ENCODE data around the gene CSNK1G1. TPM values are rescaled to one million over a fixed set of nuclear protein-coding genes. Genes with fewer than 3 reads are reported as not detected.

The CSNK1G1 gene
- total and polyA plus RNA-seq, 2 of the 4 experiments (the other 2 are of a cell fraction): 7.4 to 29.4 TPM

DNA sequence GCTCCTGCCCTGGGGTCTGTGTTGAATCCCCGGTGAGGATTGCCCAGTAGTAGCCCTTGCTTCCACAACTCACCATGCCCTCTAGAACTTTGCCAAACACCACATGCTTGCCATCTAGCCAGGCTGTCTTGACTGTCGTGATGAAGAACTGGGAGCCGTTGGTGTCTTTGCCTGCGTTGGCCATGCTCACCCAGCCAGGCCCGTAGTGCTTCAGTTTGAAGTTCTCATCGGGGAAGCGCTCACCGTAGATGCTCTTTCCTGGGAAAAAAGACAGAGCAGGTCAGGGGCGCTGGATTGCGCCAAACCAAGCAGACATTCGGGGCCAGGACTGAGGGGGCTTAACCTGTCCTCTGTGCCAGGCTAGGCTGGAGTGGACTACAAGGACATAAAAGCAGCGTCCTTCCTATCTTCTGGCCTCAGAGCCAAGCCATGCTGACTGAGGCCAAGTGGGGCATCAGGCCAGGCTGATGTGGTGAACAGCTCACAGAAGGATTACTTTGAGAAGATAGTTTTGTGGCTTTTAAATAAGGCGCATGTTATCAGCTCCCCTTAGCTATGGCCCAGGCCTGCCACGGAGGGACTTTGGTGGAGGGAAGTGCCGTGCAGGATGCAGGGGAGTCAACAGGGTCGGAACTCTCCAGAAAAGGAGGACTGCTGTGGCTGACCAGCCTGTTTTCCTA, 199.2 kb downstream of the CSNK1G1 start:
- Histone ChIP-seq H3K79me1 (ENCODE audit: low read depth in 1 of 2, low read length in 2 of 2) (peaks cover 27 to 36% of the 10 kb centered on the region in 2 experiments), H3K4me2 (ENCODE audit: low read depth, low read length) (no peak overlapping the region), H3K9ac (ENCODE audit: low read depth, low read length) (no peak overlapping the region), H3K9me3 (ENCODE audit: control insufficient read depth, insufficient read depth, low read length) (no peaks in the 10 kb centered on the region), H3K23ac (ENCODE audit: low read depth, low read length) (no peak overlapping the region), H3K56ac (ENCODE audit: extremely low read depth, insufficient read depth, low read length) (no peak overlapping the region), H3K27ac (ENCODE audit: insufficient read depth, low read length) (no peak overlapping the region), H2AFZ (replicated peaks; ENCODE audit: low read length, poor library complexity) (no peak overlapping the region), H3K4ac (ENCODE audit: low read depth, low read length) (no peak overlapping the region), H2AK9ac (replicated peaks; ENCODE audit: low read depth, low read length, poor library complexity) (no peak overlapping the region), H2AK5ac (ENCODE audit: low read depth, low read length) (no peak overlapping the region), H4K20me1 (ENCODE audit: insufficient read depth, low read length) (peaks cover 70% of the 10 kb centered on the region), H3K36me3 (ENCODE audit: control insufficient read depth, insufficient read depth, low read length) (peaks cover 61% of the 10 kb centered on the region), H4K8ac (ENCODE audit: low read depth in 2 of 2, low read length in 2 of 2) (no peak overlapping the region), H2BK5ac (ENCODE audit: low read depth, low read length, poor library complexity, severe bottlenecking) (no peak overlapping the region), H2BK15ac (ENCODE audit: low read depth, low read length) (no peak overlapping the region), H3K27me3 (ENCODE audit: control insufficient read depth, insufficient read depth, low read length) (peaks cover 12% of the 10 kb centered on the region), H2BK120ac (ENCODE audit: low read depth, low read length) (no peak overlapping the region), H3K4me1 (ENCODE audit: control insufficient read depth, insufficient read depth, low read length) (peaks cover 6% of the 10 kb centered on the region), H3K18ac (ENCODE audit: low read depth, low read length) (no peak overlapping the region), H3K14ac (replicated peaks; ENCODE audit: low read depth, low read length) (no peak overlapping the region), H2BK20ac (ENCODE audit: low read depth, low read length) (no peak overlapping the region), H4K91ac (ENCODE audit: insufficient read depth, low read depth, low read length) (no peak overlapping the region), H3K4me3 (ENCODE audit: insufficient read depth, low read depth, low read length) (no peak overlapping the region), H4K5ac (ENCODE audit: low read depth, low read length) (no peak overlapping the region), H3K9me1 (ENCODE audit: insufficient read depth, low read length) (peaks cover 10% of the 10 kb centered on the region)
- DNase-seq: no peak
- WGBS, 2 experiments (ENCODE audit: extremely low coverage in 2 of 2, insufficient read length in 1 of 2): 97% methylated on average over 14 of the region's 16 CpGs; no CpG with 5 or more reads in 1 of the 2 experiments
- ChIA-PET POLR2A (ENCODE audit: unreplicated experiment) (no interaction called here), CTCF (no interaction called here)
- BruUV-seq (replicated peaks): no TSS peak
- in situ Hi-C loops (cut with MboI; ENCODE audit: low sequenced_read_pairs) (no loop called here), dilution Hi-C loops (cut with HindIII; ENCODE audit: low sequenced_read_pairs, unreplicated experiment) (no loop called here), intact Hi-C loops (cut with micrococcal nuclease) (no loop called here)
- TF ChIP-seq POLR2A (IDR thresholded peaks at IDR 0.05; ENCODE audit: low read depth, low read length): no peak
- TF ChIP-seq MAFK (IDR thresholded peaks at IDR 0.05; ENCODE audit: low read depth, low read length): no peak
- TF ChIP-seq RCOR1 (IDR thresholded peaks at IDR 0.05; ENCODE audit: insufficient replicate concordance, low read length): no peak
- no peak for TF ChIP-seq ELK1 (IDR thresholded peaks at IDR 0.05; ENCODE audit: borderline replicate concordance, low read depth, low read length)
- TF ChIP-seq MXI1 (IDR thresholded peaks at IDR 0.05; ENCODE audit: borderline replicate concordance, low read depth, low read length): no peak
- no peak for TF ChIP-seq NFE2L2 (IDR thresholded peaks at IDR 0.05; ENCODE audit: low read depth, low read length)
- TF ChIP-seq CHD1 (IDR thresholded peaks at IDR 0.05; ENCODE audit: low read depth, low read length): no peak
- TF ChIP-seq RAD21 (IDR thresholded peaks at IDR 0.05; ENCODE audit: low read length): no peak
- no peak for TF ChIP-seq FOS (IDR thresholded peaks at IDR 0.05; ENCODE audit: low read depth, low read length)
- TF ChIP-seq, protein P1, sequence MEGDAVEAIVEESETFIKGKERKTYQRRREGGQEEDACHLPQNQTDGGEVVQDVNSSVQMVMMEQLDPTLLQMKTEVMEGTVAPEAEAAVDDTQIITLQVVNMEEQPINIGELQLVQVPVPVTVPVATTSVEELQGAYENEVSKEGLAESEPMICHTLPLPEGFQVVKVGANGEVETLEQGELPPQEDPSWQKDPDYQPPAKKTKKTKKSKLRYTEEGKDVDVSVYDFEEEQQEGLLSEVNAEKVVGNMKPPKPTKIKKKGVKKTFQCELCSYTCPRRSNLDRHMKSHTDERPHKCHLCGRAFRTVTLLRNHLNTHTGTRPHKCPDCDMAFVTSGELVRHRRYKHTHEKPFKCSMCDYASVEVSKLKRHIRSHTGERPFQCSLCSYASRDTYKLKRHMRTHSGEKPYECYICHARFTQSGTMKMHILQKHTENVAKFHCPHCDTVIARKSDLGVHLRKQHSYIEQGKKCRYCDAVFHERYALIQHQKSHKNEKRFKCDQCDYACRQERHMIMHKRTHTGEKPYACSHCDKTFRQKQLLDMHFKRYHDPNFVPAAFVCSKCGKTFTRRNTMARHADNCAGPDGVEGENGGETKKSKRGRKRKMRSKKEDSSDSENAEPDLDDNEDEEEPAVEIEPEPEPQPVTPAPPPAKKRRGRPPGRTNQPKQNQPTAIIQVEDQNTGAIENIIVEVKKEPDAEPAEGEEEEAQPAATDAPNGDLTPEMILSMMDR (conservative IDR thresholded peaks at IDR 0.05; ENCODE audit: low read depth, low read length): no peak
- no peak for TF ChIP-seq SMC3 (IDR thresholded peaks at IDR 0.05; ENCODE audit: low read depth, low read length)
- no peak for TF ChIP-seq RFX5 (IDR thresholded peaks at IDR 0.05; ENCODE audit: low read depth, low read length)
- TF ChIP-seq, protein P2, sequence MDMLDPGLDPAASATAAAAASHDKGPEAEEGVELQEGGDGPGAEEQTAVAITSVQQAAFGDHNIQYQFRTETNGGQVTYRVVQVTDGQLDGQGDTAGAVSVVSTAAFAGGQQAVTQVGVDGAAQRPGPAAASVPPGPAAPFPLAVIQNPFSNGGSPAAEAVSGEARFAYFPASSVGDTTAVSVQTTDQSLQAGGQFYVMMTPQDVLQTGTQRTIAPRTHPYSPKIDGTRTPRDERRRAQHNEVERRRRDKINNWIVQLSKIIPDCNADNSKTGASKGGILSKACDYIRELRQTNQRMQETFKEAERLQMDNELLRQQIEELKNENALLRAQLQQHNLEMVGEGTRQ (IDR thresholded peaks at IDR 0.05; ENCODE audit: low read depth, low read length): no peak
- TF ChIP-seq MAZ (IDR thresholded peaks at IDR 0.05; ENCODE audit: borderline replicate concordance, low read depth, low read length): no peak
- TF ChIP-seq CEBPB (IDR thresholded peaks at IDR 0.05; ENCODE audit: low read depth, low read length): no peak
- no peak for TF ChIP-seq BHLHE40 (IDR thresholded peaks at IDR 0.05; ENCODE audit: low read depth, low read length)
- ATAC-seq (ENCODE audit: low read depth): no peak
